RWPE2 (cell line): ENCODE measurements around the gene NAP1L4.

Experiments
- ATAC-seq: fragments of 200-7000 bp; cut with Tn5 transposase; 3 replicates; pipeline ENCODE4 v1.9.1; 2021; ENCODE audit warnings: low read depth
- DNase-seq: peaks from one replicate; pipeline ENCODE4 v3.0.0-alpha.2; 2020; ENCODE audit warnings: low spot score
- H3K27ac ChIP-seq: fragments of 450-650 bp; 2 replicates; pipeline ENCODE4 v1.5.1; 2017; ENCODE audit warnings: mild to moderate bottlenecking; ENCODE audit not compliant: poor library complexity, severe bottlenecking
- H3K27me3 ChIP-seq: fragments of 250-450 bp; sonication (Bioruptor Pico); 2 replicates; pipeline ENCODE4 v1.5.1; 2021; ENCODE audit warnings: mild to moderate bottlenecking, moderate library complexity; ENCODE audit not compliant: insufficient read depth, poor library complexity, severe bottlenecking
- H3K36me3 ChIP-seq: fragments of 250-450 bp; sonication (Bioruptor Pico); 2 replicates; pipeline ENCODE4 v1.5.1; 2020; ENCODE audit warnings: low read depth, mild to moderate bottlenecking, moderate library complexity
- H3K4me1 ChIP-seq: fragments of 250-450 bp; sonication (Bioruptor Pico); 2 replicates; pipeline ENCODE4 v1.5.1; 2021; ENCODE audit warnings: mild to moderate bottlenecking, moderate library complexity; ENCODE audit not compliant: insufficient read depth, poor library complexity, severe bottlenecking
- H3K4me3 ChIP-seq: fragments of 250-450 bp; sonication (Bioruptor Pico); 2 replicates; pipeline ENCODE4 v1.5.1; 2021; ENCODE audit warnings: mild to moderate bottlenecking, moderate library complexity; ENCODE audit not compliant: severe bottlenecking
- H3K9me3 ChIP-seq: fragments of 250-450 bp; sonication (Bioruptor Pico); 2 replicates; pipeline ENCODE4 v1.5.1; 2021; ENCODE audit warnings: mild to moderate bottlenecking, moderate library complexity; ENCODE audit not compliant: severe bottlenecking
- TF ChIP-seq, protein P1 (sequence below): fragments of 450-650 bp; IDR thresholded peaks from one replicate; pipeline ENCODE4 v1.5.1; 2017; ENCODE audit warnings: mild to moderate bottlenecking, moderate library complexity; ENCODE audit not compliant: poor library complexity, severe bottlenecking

Gene NAP1L4

DNA sequence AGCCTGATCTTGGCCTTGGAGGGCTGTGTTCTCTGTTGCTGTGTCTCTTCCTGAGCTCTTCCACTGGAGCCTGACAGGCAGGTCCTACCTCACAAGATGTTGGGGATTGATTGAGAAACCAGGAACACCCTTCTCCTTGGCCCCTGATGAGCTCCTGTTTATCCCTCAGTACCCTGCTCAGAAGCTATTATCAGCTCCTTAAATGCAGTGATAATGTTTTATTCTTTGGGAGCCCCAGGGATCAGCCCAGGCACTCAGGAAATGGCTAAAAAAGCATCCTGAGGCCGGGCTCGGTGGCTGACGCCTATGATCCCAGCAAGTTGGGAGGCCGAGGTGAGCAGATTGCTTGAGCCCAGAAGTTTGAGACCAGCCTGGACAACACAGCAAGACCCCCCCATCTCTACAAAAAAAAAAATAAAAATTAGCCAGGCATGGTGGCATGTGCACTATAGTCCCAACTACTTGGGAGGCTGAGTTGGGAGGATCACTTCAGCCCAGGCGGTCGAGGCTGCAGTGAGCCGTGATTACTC lies 58.0 kb downstream of the NAP1L4 start:
- H3K4me1 ChIP-seq: peaks cover 17% of the 10 kb centered on the region
- no peak overlapping the region for H3K4me3 ChIP-seq
- no peak for ATAC-seq
- TF ChIP-seq, protein P1, sequence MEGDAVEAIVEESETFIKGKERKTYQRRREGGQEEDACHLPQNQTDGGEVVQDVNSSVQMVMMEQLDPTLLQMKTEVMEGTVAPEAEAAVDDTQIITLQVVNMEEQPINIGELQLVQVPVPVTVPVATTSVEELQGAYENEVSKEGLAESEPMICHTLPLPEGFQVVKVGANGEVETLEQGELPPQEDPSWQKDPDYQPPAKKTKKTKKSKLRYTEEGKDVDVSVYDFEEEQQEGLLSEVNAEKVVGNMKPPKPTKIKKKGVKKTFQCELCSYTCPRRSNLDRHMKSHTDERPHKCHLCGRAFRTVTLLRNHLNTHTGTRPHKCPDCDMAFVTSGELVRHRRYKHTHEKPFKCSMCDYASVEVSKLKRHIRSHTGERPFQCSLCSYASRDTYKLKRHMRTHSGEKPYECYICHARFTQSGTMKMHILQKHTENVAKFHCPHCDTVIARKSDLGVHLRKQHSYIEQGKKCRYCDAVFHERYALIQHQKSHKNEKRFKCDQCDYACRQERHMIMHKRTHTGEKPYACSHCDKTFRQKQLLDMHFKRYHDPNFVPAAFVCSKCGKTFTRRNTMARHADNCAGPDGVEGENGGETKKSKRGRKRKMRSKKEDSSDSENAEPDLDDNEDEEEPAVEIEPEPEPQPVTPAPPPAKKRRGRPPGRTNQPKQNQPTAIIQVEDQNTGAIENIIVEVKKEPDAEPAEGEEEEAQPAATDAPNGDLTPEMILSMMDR: no peak
- no peak for DNase-seq
- H3K9me3 ChIP-seq: no peaks in the 10 kb centered on the region
- H3K36me3 ChIP-seq: no peaks in the 10 kb centered on the region
- H3K27ac ChIP-seq: peak overlapping the region; percentile 93
- no peaks in the 10 kb centered on the region for H3K27me3 ChIP-seq

- H3K9me3 ChIP-seq: no peaks in the 10 kb centered on the region
- H3K4me3 ChIP-seq: no peak overlapping the region
- H3K4me1 ChIP-seq: peaks cover 17% of the 10 kb centered on the region
- TF ChIP-seq, protein P1: no peak
- H3K36me3 ChIP-seq: peaks cover 1% of the 10 kb centered on the region
- ATAC-seq (peak; percentile 66), DNase-seq (peak; percentile 96)
- H3K27ac ChIP-seq: peak overlapping the region; percentile 93
- no peaks in the 10 kb centered on the region for H3K27me3 ChIP-seq
These were observed 58.6 kb downstream of the NAP1L4 start for GRCh38 chr11:2933375-2934020.

GRCh38 chr11:2932850-2933251 lies 59.3 kb downstream of the NAP1L4 start:
- Histone ChIP-seq H3K27ac (peak overlapping the region; percentile 93), H3K4me1 (peaks cover 17% of the 10 kb centered on the region), H3K4me3 (no peak overlapping the region), H3K36me3 (peaks cover 8% of the 10 kb centered on the region), H3K27me3 (no peaks in the 10 kb centered on the region), H3K9me3 (no peaks in the 10 kb centered on the region)
- ATAC-seq (peak; percentile 32), DNase-seq (peak; percentile 67)
- TF ChIP-seq, protein P1: no peak

DNA sequence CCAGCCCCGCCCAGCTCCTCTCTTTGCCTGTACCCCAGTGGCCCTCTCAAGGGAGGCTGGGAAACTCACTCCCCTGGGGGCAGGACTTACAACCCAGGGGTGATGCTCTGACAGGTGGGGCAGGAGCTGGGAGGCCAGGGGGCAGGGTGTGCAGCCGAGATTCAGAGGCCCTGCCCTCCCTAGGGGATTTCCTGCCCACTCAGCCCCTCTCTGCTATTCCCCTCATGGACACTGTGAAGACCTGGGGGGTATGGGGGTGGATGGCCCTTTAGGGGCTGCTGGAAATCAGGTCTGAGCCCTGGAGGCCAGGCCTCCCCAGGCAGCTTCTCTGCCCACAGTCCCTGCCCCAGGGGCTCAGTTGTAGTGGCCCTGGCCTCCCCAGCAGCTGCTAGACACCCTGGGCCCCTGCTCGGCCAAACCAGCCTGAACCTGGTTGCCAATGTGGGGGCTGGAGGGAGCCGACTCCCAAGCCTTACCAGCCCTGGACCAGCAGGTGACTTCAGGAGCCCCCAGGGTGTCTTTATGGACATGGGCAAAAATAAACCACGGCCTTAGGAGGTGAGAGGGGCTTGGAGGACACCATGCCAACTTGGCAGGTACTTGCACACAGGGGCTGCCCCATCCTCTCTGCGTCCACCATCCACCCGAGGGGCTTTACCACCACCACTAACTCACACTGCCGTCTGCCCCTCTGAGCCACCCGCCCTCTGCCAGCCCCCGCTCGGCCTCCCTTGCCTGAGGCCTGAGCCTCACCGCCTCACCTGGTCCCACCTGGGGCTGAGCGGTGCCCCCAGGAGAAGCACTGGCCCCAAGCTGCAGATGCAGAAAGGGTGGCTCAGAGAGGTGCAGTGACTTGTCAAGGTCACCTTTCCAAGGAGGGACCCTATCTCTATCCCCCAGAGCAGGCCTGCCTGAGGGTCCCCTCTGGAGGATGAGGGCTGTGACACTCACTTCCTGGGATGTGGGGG lies 60.1 kb downstream of the NAP1L4 start:
- no peak for ATAC-seq

More for the DNA sequence above, 60.1 kb downstream of the NAP1L4 start:
- Histone ChIP-seq H3K4me3 (no peak overlapping the region), H3K9me3 (no peaks in the 10 kb centered on the region), H3K36me3 (peaks cover 16% of the 10 kb centered on the region), H3K27ac (peak overlapping the region; percentile 93), H3K27me3 (no peaks in the 10 kb centered on the region), H3K4me1 (peaks cover 18% of the 10 kb centered on the region)
- DNase-seq: no peak
- TF ChIP-seq, protein P1: no peak
